Keratinocyte (primary cell): ENCODE measurements around the gene FBN2. TPM values are rescaled to one million over a fixed set of nuclear protein-coding genes. Genes with fewer than 3 reads are reported as not detected.

Source experiments
- DNase-seq: peaks from one replicate; pipeline ENCODE4 v3.0.0-alpha.2; 2011; ENCODE audit warnings: low read depth, missing footprints, low spot score
- FAIRE-seq: peaks from 2 replicates; lab custom pipeline; 2011; peaks lifted over from hg19 to GRCh38; lab: Jason Lieb, UNC
- H2AFZ ChIP-seq: 2 replicates; pipeline ENCODE4 v1.6.0; 2012; ENCODE audit warnings: low read length, control low read depth, inconsistent platforms; ENCODE audit not compliant: control insufficient read depth
- H3K27ac ChIP-seq: 2 replicates; pipeline ENCODE4 v1.5.1; 2011; ENCODE audit warnings: low read length; ENCODE audit not compliant: control insufficient read depth, insufficient read depth
- H3K27me3 ChIP-seq: 3 replicates; pipeline ENCODE4 v1.6.0; 2011; ENCODE audit warnings: low read length; ENCODE audit not compliant: control insufficient read depth, insufficient read depth; ENCODE audit errors: extremely low read depth
- H3K36me3 ChIP-seq, 2 experiments: 2 replicates in 1 of 2; 3 replicates in 1 of 2; pipeline ENCODE4 v1.5.1; 2011; ENCODE audit warnings: low read length in 2 of 2, mild to moderate bottlenecking in 1 of 2; ENCODE audit not compliant: control insufficient read depth in 2 of 2, insufficient read depth in 2 of 2; ENCODE audit errors: extremely low read depth in 1 of 2
- H3K4me1 ChIP-seq: 3 replicates; pipeline ENCODE4 v1.5.1; 2011; ENCODE audit warnings: low read length; ENCODE audit not compliant: control insufficient read depth, insufficient read depth; ENCODE audit errors: extremely low read depth
- H3K4me2 ChIP-seq: 3 replicates; pipeline ENCODE4 v1.6.0; 2011; ENCODE audit warnings: low read depth, low read length; ENCODE audit not compliant: control insufficient read depth, insufficient read depth; ENCODE audit errors: extremely low read depth
- H3K4me3 ChIP-seq, 3 experiments: fragments of 200-600 bp in 1 of 3; sonication (generic) in 1 of 3; 2 replicates in 2 of 3; 3 replicates in 1 of 3; pipeline ENCODE4 v1.5.1; 2011 to 2016; ENCODE audit warnings: low read length in 3 of 3, mild to moderate bottlenecking in 3 of 3, control low read depth in 2 of 3, inconsistent platforms in 1 of 3, low read depth in 1 of 3, mixed read lengths in 1 of 3, mixed run types in 1 of 3, moderate library complexity in 1 of 3; ENCODE audit not compliant: control insufficient read depth in 2 of 3, insufficient read depth in 2 of 3; ENCODE audit errors: extremely low read depth in 1 of 3
- H3K79me2 ChIP-seq: 2 replicates; pipeline ENCODE4 v1.6.0; 2012; ENCODE audit warnings: low read length; ENCODE audit not compliant: control insufficient read depth, insufficient read depth
- H3K9ac ChIP-seq: 3 replicates; pipeline ENCODE4 v1.6.0; 2011; ENCODE audit warnings: low read length; ENCODE audit not compliant: control insufficient read depth, insufficient read depth; ENCODE audit errors: extremely low read depth
- H3K9me1 ChIP-seq: 3 replicates; pipeline ENCODE4 v1.6.0; 2011; ENCODE audit warnings: low read length; ENCODE audit not compliant: control insufficient read depth, insufficient read depth; ENCODE audit errors: extremely low read depth
- H3K9me3 ChIP-seq: 2 replicates; pipeline ENCODE4 v1.5.1; 2012; ENCODE audit warnings: low read depth, low read length; ENCODE audit not compliant: control insufficient read depth
- H4K20me1 ChIP-seq: 3 replicates; pipeline ENCODE4 v1.6.0; 2011; ENCODE audit warnings: low read length; ENCODE audit not compliant: control insufficient read depth, insufficient read depth; ENCODE audit errors: extremely low read depth
- EZH2 ChIP-seq: IDR thresholded peaks from one replicate; pipeline ENCODE4 v1.6.1; 2012; ENCODE audit warnings: inconsistent platforms, mild to moderate bottlenecking, low read length, moderate library complexity
- dilution Hi-C: fragments of 300-500 bp; cut with MboI; formaldehyde crosslinking; loops from one replicate; pipeline ENCODE4 v1.7.0; 2020; ENCODE audit warnings: low sequenced_read_pairs; ENCODE audit not compliant: extremely low pct_ligation_motif_present
- polyA plus RNA-seq, 5 experiments: library from polyadenylated mRNA; depleted of rRNA in 3 of 5; stranded (reverse) in 3 of 5; stranded (forward) in 1 of 5; unstranded in 1 of 5; fragments of >200 nt; gene quantifications; 1 replicate in 1 of 5; 2 replicates in 3 of 5; 3 replicates in 1 of 5; pipeline versions ENCODE4 v1.2.1 to v1.2.3, GENCODE V29; 2011 to 2012; ENCODE audit warnings: missing spikeins in 2 of 5, low read depth in 1 of 5, low replicate concordance in 1 of 5
- TF ChIP-seq, protein P1 (sequence below), 3 experiments: IDR thresholded peaks in 1 of 3; conservative IDR thresholded peaks in 1 of 3; optimal IDR thresholded peaks in 1 of 3; 2 replicates in 2 of 3; 3 replicates in 1 of 3; pipeline versions ENCODE3 to v1.5.1; 2011; ENCODE audit warnings: low read length in 3 of 3, mild to moderate bottlenecking in 3 of 3, moderate library complexity in 2 of 3, control low read depth in 1 of 3, inconsistent platforms in 1 of 3; ENCODE audit not compliant: insufficient read depth in 2 of 3; ENCODE audit errors: extremely low read depth in 1 of 3

Gene FBN2
- polyA plus RNA-seq, 1 donor (not counting 4 experiments of a cell fraction or from before 2014, with no cell fraction given), result 30.1 TPM

DNA sequence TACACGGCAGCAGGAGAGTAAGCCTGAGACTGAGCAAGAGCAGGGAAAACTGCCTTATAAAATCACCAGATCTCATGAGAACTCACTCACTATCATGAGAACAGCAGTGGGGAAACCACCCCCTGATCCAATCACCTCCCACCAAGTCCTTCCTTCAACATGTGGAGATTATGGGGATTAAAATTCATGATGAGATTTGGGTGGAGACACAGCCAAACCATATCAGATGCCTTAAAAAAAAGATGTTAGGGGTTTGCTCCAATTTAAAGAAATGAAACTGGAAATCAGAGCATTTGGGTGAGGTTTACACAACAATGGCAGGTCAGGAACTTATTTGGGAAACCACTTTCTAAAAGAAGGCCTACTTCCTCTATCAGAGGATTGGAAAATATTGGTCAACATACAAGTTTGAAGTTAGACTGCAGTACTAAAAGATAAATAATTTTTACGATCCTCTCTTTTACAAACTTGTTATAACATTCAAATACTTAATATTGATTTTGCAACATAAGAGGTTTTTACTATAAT is 105.1 kb downstream of the FBN2 start:
- Histone ChIP-seq H3K9me3 (no peaks in the 10 kb centered on the region), H3K9ac (no peak overlapping the region), H3K79me2 (no peaks in the 10 kb centered on the region), H3K4me2 (no peak overlapping the region), H2AFZ (no peak overlapping the region), H3K27me3 (no peaks in the 10 kb centered on the region), H3K9me1 (no peaks in the 10 kb centered on the region), H3K4me3 (no peak overlapping the region), H3K36me3 (no peaks in the 10 kb centered on the region), H4K20me1 (no peaks in the 10 kb centered on the region), H3K4me1 (peaks cover 10% of the 10 kb centered on the region), H3K27ac (no peak overlapping the region)
- TF ChIP-seq EZH2, result no peak
- TF ChIP-seq, protein P1, sequence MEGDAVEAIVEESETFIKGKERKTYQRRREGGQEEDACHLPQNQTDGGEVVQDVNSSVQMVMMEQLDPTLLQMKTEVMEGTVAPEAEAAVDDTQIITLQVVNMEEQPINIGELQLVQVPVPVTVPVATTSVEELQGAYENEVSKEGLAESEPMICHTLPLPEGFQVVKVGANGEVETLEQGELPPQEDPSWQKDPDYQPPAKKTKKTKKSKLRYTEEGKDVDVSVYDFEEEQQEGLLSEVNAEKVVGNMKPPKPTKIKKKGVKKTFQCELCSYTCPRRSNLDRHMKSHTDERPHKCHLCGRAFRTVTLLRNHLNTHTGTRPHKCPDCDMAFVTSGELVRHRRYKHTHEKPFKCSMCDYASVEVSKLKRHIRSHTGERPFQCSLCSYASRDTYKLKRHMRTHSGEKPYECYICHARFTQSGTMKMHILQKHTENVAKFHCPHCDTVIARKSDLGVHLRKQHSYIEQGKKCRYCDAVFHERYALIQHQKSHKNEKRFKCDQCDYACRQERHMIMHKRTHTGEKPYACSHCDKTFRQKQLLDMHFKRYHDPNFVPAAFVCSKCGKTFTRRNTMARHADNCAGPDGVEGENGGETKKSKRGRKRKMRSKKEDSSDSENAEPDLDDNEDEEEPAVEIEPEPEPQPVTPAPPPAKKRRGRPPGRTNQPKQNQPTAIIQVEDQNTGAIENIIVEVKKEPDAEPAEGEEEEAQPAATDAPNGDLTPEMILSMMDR (optimal IDR thresholded peaks at IDR 0.05 in 1 of 3, IDR thresholded peaks at IDR 0.05 in 1 of 3, conservative IDR thresholded peaks at IDR 0.05 in 1 of 3; ENCODE audit: extremely low read depth in 1 of 3, insufficient read depth in 2 of 3, low read length in 3 of 3), result no peak
- dilution Hi-C loops, result no loop called here
- FAIRE-seq, result no peak
- DNase-seq, result no peak

DNA sequence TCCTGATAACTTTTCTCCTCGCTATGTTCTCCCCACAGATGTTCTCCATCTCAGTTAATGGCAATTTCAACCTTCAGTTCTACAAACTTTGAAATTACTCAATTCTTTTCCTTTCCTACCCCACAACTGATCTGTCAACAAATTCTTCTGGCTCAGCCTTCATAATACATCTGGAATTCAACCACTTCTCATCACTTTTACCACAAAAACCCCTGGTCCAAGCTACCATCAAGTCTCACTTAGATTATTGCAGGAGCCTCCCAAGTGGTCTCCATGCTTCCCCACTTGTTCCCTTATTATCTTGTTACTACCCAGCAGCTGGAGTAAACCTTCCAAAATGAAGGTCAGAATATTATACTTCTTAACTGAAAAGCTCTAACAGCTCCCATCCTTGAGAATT is 110.1 kb downstream of the FBN2 start:
- Histone ChIP-seq H3K4me1 (no peaks in the 10 kb centered on the region), H3K27me3 (no peaks in the 10 kb centered on the region), H4K20me1 (no peaks in the 10 kb centered on the region), H3K9ac (no peak overlapping the region), H3K79me2 (no peaks in the 10 kb centered on the region), H3K4me2 (no peak overlapping the region), H3K9me3 (no peaks in the 10 kb centered on the region), H3K27ac (no peak overlapping the region), H3K4me3 (no peak overlapping the region), H3K9me1 (no peaks in the 10 kb centered on the region), H3K36me3 (no peaks in the 10 kb centered on the region), H2AFZ (no peak overlapping the region)
- dilution Hi-C loops, result no loop called here
- TF ChIP-seq EZH2, result no peak
- TF ChIP-seq, protein P1 (optimal IDR thresholded peaks at IDR 0.05 in 1 of 3, IDR thresholded peaks at IDR 0.05 in 1 of 3, conservative IDR thresholded peaks at IDR 0.05 in 1 of 3; ENCODE audit: extremely low read depth in 1 of 3, insufficient read depth in 2 of 3, low read length in 3 of 3), result no peak
- FAIRE-seq (no peak), DNase-seq (no peak)
